ENCODE data around the gene ZNF670.
"Not testable (repeated sequence)": the region's sequence is repeated elsewhere in the genome, so short reads cannot be mapped to it uniquely, and the experiment has no call there.

ZNF670 gene

GRCh38 chr1:247043406-247043805 lies 35.2 kb downstream of the ZNF670 start:
- Histone ChIP-seq H3K4me1 (ENCODE audit: control insufficient read depth, insufficient read depth, low read length) (no peaks in the 10 kb centered on the region), H3K4me3 (ENCODE audit: low read depth, low read length) (no peak overlapping the region), H3K27me3 (ENCODE audit: control insufficient read depth, insufficient read depth, low read length) (no peaks in the 10 kb centered on the region), H3K9ac (ENCODE audit: low read depth, low read length) (no peak overlapping the region), H3K36me3 (ENCODE audit: control insufficient read depth, insufficient read depth, low read length) (peaks cover 19% of the 10 kb centered on the region), H3K9me3 (ENCODE audit: control insufficient read depth, insufficient read depth, low read length) (peaks cover 97% of the 10 kb centered on the region), H3K27ac (ENCODE audit: low read depth, low read length) (no peak overlapping the region)

- Histone ChIP-seq H3K9me3 (ENCODE audit: control insufficient read depth, insufficient read depth, low read length) (peaks cover 91% of the 10 kb centered on the region), H3K36me3 (ENCODE audit: control insufficient read depth, insufficient read depth, low read length) (peaks cover 57% of the 10 kb centered on the region)
These were observed 40.9 kb downstream of the ZNF670 start for GRCh38 chr1:247037511-247038320.

GRCh38 chr1:247032306-247032705 lies 46.3 kb downstream of the ZNF670 start:
- not testable (repeated sequence) for H3K4me1 ChIP-seq (ENCODE audit: control insufficient read depth, insufficient read depth, low read length); H3K4me3 ChIP-seq (ENCODE audit: low read depth, low read length); H3K27ac ChIP-seq (ENCODE audit: low read depth, low read length); H3K27me3 ChIP-seq (ENCODE audit: control insufficient read depth, insufficient read depth, low read length); H3K9ac ChIP-seq (ENCODE audit: low read depth, low read length)
- H3K9me3 ChIP-seq (ENCODE audit: control insufficient read depth, insufficient read depth, low read length) = peaks cover 72% of the 10 kb centered on the region
- H3K36me3 ChIP-seq (ENCODE audit: control insufficient read depth, insufficient read depth, low read length) = peaks cover 29% of the 10 kb centered on the region

More at GRCh38 chr1:247037511-247038320, 40.9 kb downstream of the ZNF670 start:
- Histone ChIP-seq H3K27ac (ENCODE audit: low read depth, low read length) (no peak overlapping the region), H3K9ac (ENCODE audit: low read depth, low read length) (no peak overlapping the region), H3K4me1 (ENCODE audit: control insufficient read depth, insufficient read depth, low read length) (no peaks in the 10 kb centered on the region), H3K4me3 (ENCODE audit: low read depth, low read length) (peak overlapping the region; percentile 8; the same call in 1 of the 2 replicates), H3K27me3 (ENCODE audit: control insufficient read depth, insufficient read depth, low read length) (no peaks in the 10 kb centered on the region)

Data from HUES48 (cell line).